Mesothelial cell of epicardium (in vitro differentiated cells): ENCODE data around the gene CSKMT. TPM values are rescaled to one million over a fixed set of nuclear protein-coding genes. Genes with fewer than 3 reads are reported as not detected.

Experiments used
- DNase-seq, 2 experiments: peaks; one replicate each; pipeline ENCODE4 v3.0.0; 2021; ENCODE audit warnings: low spot score in 2 of 2; ENCODE audit not compliant: unreplicated experiment in 2 of 2
- H3K27ac Mint-ChIP-seq: 2 replicates; pipeline ENCODE4 v1.8.0; 2021; ENCODE audit warnings: mixed read lengths
- H3K27me3 Mint-ChIP-seq: 2 replicates; pipeline ENCODE4 v1.8.0; 2021; ENCODE audit warnings: low read depth, mixed read lengths
- H3K36me3 Mint-ChIP-seq: 2 replicates; pipeline ENCODE4 v1.8.0; 2021; ENCODE audit warnings: mixed read lengths
- H3K4me1 Mint-ChIP-seq: 2 replicates; pipeline ENCODE4 v1.8.0; 2021; ENCODE audit warnings: mixed read lengths
- H3K4me3 Mint-ChIP-seq: 2 replicates; pipeline ENCODE4 v1.8.0; 2021; ENCODE audit warnings: mild to moderate bottlenecking, moderate library complexity, mixed read lengths
- H3K9me3 Mint-ChIP-seq: 2 replicates; pipeline ENCODE4 v1.8.0; 2021; ENCODE audit warnings: mixed read lengths
- CTCF ChIP-seq: fragments of 200-600 bp; sonication (generic); IDR thresholded peaks from one replicate; pipeline ENCODE4 v1.5.0; 2021; ENCODE audit warnings: antibody characterized with exemption; ENCODE audit not compliant: unreplicated experiment
- total RNA-seq: library from RNA; stranded (reverse); gene quantifications from 3 replicates; pipeline ENCODE4 v1.2.1, GENCODE V29; 2021

CSKMT gene
- total RNA-seq, 1 donor from 2014 or later, result 20.6 TPM

- DNase-seq, result no peak
Measured at GRCh38 chr11:62678433-62678769, 13.3 kb downstream of the CSKMT start.

GRCh38 chr11:62678770-62679696 lies 13.9 kb downstream of the CSKMT start, which contains the start of gene UBXN1:
TSS of gene UBXN1 (minus strand) at chr11:62679073. CDS start at chr11:62678923, 150 bp downstream.
- Mint-ChIP-seq H3K27ac (peak within 1 kb of the TSS; percentile 98), H3K36me3 (peaks cover 15% of the 10 kb centered on the region), H3K9me3 (no peaks in the 10 kb centered on the region), H3K4me1 (peaks cover 26% of the 10 kb centered on the region), H3K4me3 (peak within 1 kb of the TSS; percentile 91), H3K27me3 (no peaks in the 10 kb centered on the region)
- peak; percentile 54 to 83 for DNase-seq
- no peak for TF ChIP-seq CTCF

More at GRCh38 chr11:62678433-62678769, 13.3 kb downstream of the CSKMT start:
- no peaks in the 10 kb centered on the region for H3K9me3 Mint-ChIP-seq
- peak overlapping the region; percentile 91 for H3K4me3 Mint-ChIP-seq
- H3K36me3 Mint-ChIP-seq, result peaks cover 15% of the 10 kb centered on the region
- TF ChIP-seq CTCF, result no peak
- H3K27ac Mint-ChIP-seq, result peak overlapping the region; percentile 98
- H3K27me3 Mint-ChIP-seq, result no peaks in the 10 kb centered on the region
- peaks cover 26% of the 10 kb centered on the region for H3K4me1 Mint-ChIP-seq

GRCh38 chr11:62680825-62681240 lies 15.7 kb downstream of the CSKMT start:
- TF ChIP-seq CTCF, result peak; percentile 43
- Mint-ChIP-seq H3K27ac (peak overlapping the region; percentile 67), H3K36me3 (peaks cover 11% of the 10 kb centered on the region), H3K27me3 (no peaks in the 10 kb centered on the region), H3K9me3 (no peaks in the 10 kb centered on the region), H3K4me3 (peak overlapping the region; percentile 42), H3K4me1 (peaks cover 26% of the 10 kb centered on the region)
- DNase-seq, result no peak

GRCh38 chr11:62682518-62682917 lies 17.4 kb downstream of the CSKMT start:
- no peak for DNase-seq
- no peaks in the 10 kb centered on the region for H3K9me3 Mint-ChIP-seq
- peaks cover 5% of the 10 kb centered on the region for H3K36me3 Mint-ChIP-seq
- no peak overlapping the region for H3K27ac Mint-ChIP-seq
- no peak for TF ChIP-seq CTCF
- no peaks in the 10 kb centered on the region for H3K27me3 Mint-ChIP-seq
- H3K4me3 Mint-ChIP-seq, result no peak overlapping the region
- peaks cover 22% of the 10 kb centered on the region for H3K4me1 Mint-ChIP-seq

GRCh38 chr11:62687508-62688396 lies 22.6 kb downstream of the CSKMT start:
- no peak for DNase-seq
- H3K36me3 Mint-ChIP-seq, result peaks cover 3% of the 10 kb centered on the region
- H3K27me3 Mint-ChIP-seq, result no peaks in the 10 kb centered on the region
- no peak for TF ChIP-seq CTCF
- H3K4me1 Mint-ChIP-seq, result peaks cover 14% of the 10 kb centered on the region
- no peak overlapping the region for H3K27ac Mint-ChIP-seq
- no peak overlapping the region for H3K4me3 Mint-ChIP-seq
- H3K9me3 Mint-ChIP-seq, result no peaks in the 10 kb centered on the region
